Activated CD4-positive, CD25-positive, alpha-beta regulatory T cell treated with anti-CD3 and anti-CD28 coated beads, Interleukin-2, amount 50 U/mL, for 72 hours (primary cell): ENCODE results near the gene AK5.

Experiments used
- DNase-seq: peaks from one replicate; pipeline ENCODE4 v3.0.0; 2021

AK5 gene

GRCh38 chr1:77355010-77355409, 73.2 kb downstream of the AK5 start:
- DNase-seq, result no peak

GRCh38 chr1:77356136-77356535, 74.3 kb downstream of the AK5 start:
- no peak for DNase-seq

GRCh38 chr1:77360256-77360655, 78.4 kb downstream of the AK5 start:
- no peak for DNase-seq

- DNase-seq, result no peak
These were observed 79.8 kb downstream of the AK5 start for GRCh38 chr1:77361621-77362020.

GRCh38 chr1:77370161-77370560, 88.3 kb downstream of the AK5 start:
- no peak for DNase-seq

- DNase-seq, result no peak
These were observed 88.9 kb downstream of the AK5 start for GRCh38 chr1:77370583-77371306.

GRCh38 chr1:77371396-77371795, 89.6 kb downstream of the AK5 start:
- no peak for DNase-seq

- no peak for DNase-seq
These were observed 91.9 kb downstream of the AK5 start for GRCh38 chr1:77373702-77374101.

GRCh38 chr1:77375541-77375940, 93.7 kb downstream of the AK5 start:
- no peak for DNase-seq

- DNase-seq, result no peak
These were observed 94.2 kb downstream of the AK5 start for GRCh38 chr1:77375990-77376389.

GRCh38 chr1:77378723-77379535, 97.1 kb downstream of the AK5 start:
- no peak for DNase-seq

- no peak for DNase-seq
These were observed 100.5 kb downstream of the AK5 start for GRCh38 chr1:77382366-77382765.

GRCh38 chr1:77383236-77383635, 101.4 kb downstream of the AK5 start:
- no peak for DNase-seq

GRCh38 chr1:77385551-77385950, 103.7 kb downstream of the AK5 start:
- DNase-seq, result no peak

GRCh38 chr1:77386276-77386675, 104.5 kb downstream of the AK5 start:
- no peak for DNase-seq

GRCh38 chr1:77387553-77387952, 105.7 kb downstream of the AK5 start:
- DNase-seq, result no peak

GRCh38 chr1:77388661-77389060, 106.8 kb downstream of the AK5 start:
- DNase-seq, result no peak

- DNase-seq, result no peak
These were observed 110.7 kb downstream of the AK5 start for GRCh38 chr1:77392486-77392885.

- no peak for DNase-seq
These were observed 112.3 kb downstream of the AK5 start for GRCh38 chr1:77394166-77394565.

- no peak for DNase-seq
These were observed 113.2 kb downstream of the AK5 start for GRCh38 chr1:77395051-77395450.

GRCh38 chr1:77398152-77398551, 116.3 kb downstream of the AK5 start:
- no peak for DNase-seq

- no peak for DNase-seq
These were observed 117.6 kb downstream of the AK5 start for GRCh38 chr1:77399250-77400086.

GRCh38 chr1:77400781-77401180, 119.0 kb downstream of the AK5 start:
- DNase-seq, result no peak

- DNase-seq, result no peak
These were observed 119.6 kb downstream of the AK5 start for GRCh38 chr1:77401384-77401783.
